HG02840 (cell line): ENCODE data around the gene SMG5.
"Not testable (repeated sequence)": the region's sequence is repeated elsewhere in the genome, so short reads cannot be mapped to it uniquely, and the experiment has no call there.

ENCODE experiments used
- ATAC-seq: cut with Tn5 transposase; IDR thresholded peaks from one replicate; pipeline ENCODE4 v1.9.1; 2021; ENCODE audit warnings: mild to moderate bottlenecking, moderate library complexity, moderate number of reproducible peaks; ENCODE audit not compliant: unreplicated experiment, low FRiP score

SMG5 gene

GRCh38 chr1:156282479-156283222, at the start of gene SMG5:
SMG5 (minus strand) TSS chr1:156282825; CDS start chr1:156282680, 145 bp downstream.
- peak; percentile 88 for ATAC-seq

- not testable (repeated sequence) for ATAC-seq
Observed at GRCh38 chr1:156323179-156323578, 40.6 kb upstream of the SMG5 start.

- no peak for ATAC-seq
Observed at GRCh38 chr1:156320560-156320959, 37.9 kb upstream of the SMG5 start.

- no peak for ATAC-seq
Observed at GRCh38 chr1:156319664-156320063, 37.0 kb upstream of the SMG5 start.

- no peak for ATAC-seq
Observed at GRCh38 chr1:156316909-156317308, 34.3 kb upstream of the SMG5 start.

GRCh38 chr1:156310962-156311361, 28.3 kb upstream of the SMG5 start:
- no peak for ATAC-seq

- ATAC-seq: no peak
Observed at GRCh38 chr1:156308078-156308477, 25.5 kb upstream of the SMG5 start.

GRCh38 chr1:156305215-156305614, 22.6 kb upstream of the SMG5 start:
- no peak for ATAC-seq

- no peak for ATAC-seq
Observed at GRCh38 chr1:156303241-156303640, 20.6 kb upstream of the SMG5 start.

- no peak for ATAC-seq
Observed at GRCh38 chr1:156298852-156299357, 16.3 kb upstream of the SMG5 start, which contains the start of gene VHLL. VHLL (minus strand) TSS chr1:156299307; CDS start chr1:156299189, 118 bp downstream.

- ATAC-seq: no peak
Observed at GRCh38 chr1:156295391-156295947, 12.8 kb upstream of the SMG5 start, which contains the start of gene GLMP. GLMP (minus strand) TSS chr1:156295679; CDS start chr1:156295645, 34 bp downstream.

- ATAC-seq: no peak
Observed at GRCh38 chr1:156293895-156294294, 11.3 kb upstream of the SMG5 start.

- no peak for ATAC-seq
Observed at GRCh38 chr1:156293098-156293434, 10.4 kb upstream of the SMG5 start.

GRCh38 chr1:156291226-156292061, 8.8 kb upstream of the SMG5 start:
- ATAC-seq: no peak

- ATAC-seq: no peak
Observed at GRCh38 chr1:156289857-156290256, 7.2 kb upstream of the SMG5 start.

GRCh38 chr1:156286061-156286460, 3.4 kb upstream of the SMG5 start:
- no peak for ATAC-seq

GRCh38 chr1:156285437-156285836, 2.8 kb upstream of the SMG5 start:
- ATAC-seq: no peak

- no peak for ATAC-seq
Observed at GRCh38 chr1:156284757-156285156, 2.1 kb upstream of the SMG5 start.

GRCh38 chr1:156284112-156284511, 1.5 kb upstream of the SMG5 start, which contains the start of gene TMEM79:
TMEM79 (plus strand) TSS chr1:156284325; CDS start chr1:156285227, 902 bp downstream.
- ATAC-seq: no peak

GRCh38 chr1:156283521-156283920, 896 bp upstream of the SMG5 start:
- ATAC-seq: no peak
